Esophagus muscularis mucosa (tissue), 4 donors: Measurements from ENCODE around the gene ACTBL2. TPM values are rescaled to one million over a fixed set of nuclear protein-coding genes. Genes with fewer than 3 reads are reported as not detected.

Experiments
- DNase-seq: peaks from one replicate; pipeline ENCODE4 v3.0.0-alpha.2; 2017; ENCODE audit errors: extremely low spot score
- H3K27ac ChIP-seq, 4 donors: fragments of 200-600 bp; sonication (generic); replicated peaks in 1 of 4; 1 replicate in 3 of 4; 2 replicates in 1 of 4; pipeline ENCODE4 v1.5.1; 2016 to 2019; ENCODE audit warnings: mild to moderate bottlenecking in 1 of 4
- H3K27me3 ChIP-seq, 4 donors: fragments of 200-600 bp; sonication (generic); one replicate each; pipeline versions ENCODE4 v1.5.1 to v1.6.0; 2016 to 2019
- H3K36me3 ChIP-seq, 4 donors: fragments of 200-600 bp; sonication (generic); one replicate each; pipeline ENCODE4 v1.5.1; 2016 to 2019
- H3K4me1 ChIP-seq, 4 donors: fragments of 200-600 bp; sonication (generic); one replicate each; pipeline ENCODE4 v1.5.1; 2016 to 2019
- H3K4me3 ChIP-seq, 4 donors: fragments of 200-600 bp; sonication (generic); 1 replicate in 2 of 4; 2 replicates in 2 of 4; pipeline ENCODE4 v1.5.1; 2016 to 2019; ENCODE audit warnings: mild to moderate bottlenecking in 4 of 4, moderate library complexity in 1 of 4
- H3K9me3 ChIP-seq, 4 donors: fragments of 200-600 bp; sonication (generic); 1 replicate in 3 of 4; 2 replicates in 1 of 4; pipeline ENCODE4 v1.5.1; 2016 to 2019
- EP300 ChIP-seq: sonication (generic); formaldehyde crosslinking; IDR thresholded peaks from one replicate; pipeline ENCODE4 v1.6.1; 2017; ENCODE audit warnings: antibody characterized with exemption
- POLR2A ChIP-seq: fragments of 450-650 bp; IDR thresholded peaks from one replicate; pipeline ENCODE4 v1.6.1; 2017; ENCODE audit warnings: antibody characterized with exemption, moderate library complexity, mild to moderate bottlenecking, low read depth
- POLR2AphosphoS5 ChIP-seq, 2 donors: sonication (generic); formaldehyde crosslinking; IDR thresholded peaks; one replicate each; pipeline ENCODE4 v1.6.1; 2017; ENCODE audit warnings: antibody characterized with exemption in 2 of 2
- WGBS: methylation state at CpG from one replicate; pipeline ENCODE4 v1.1.5; 2018; 5-methylcytosine and 5-hydroxymethylcytosine counted together
- intact Hi-C: fragments of 100-400 bp; cut with DNase I; formaldehyde crosslinking; loops from one replicate; pipeline ENCODE4 v1.15.1; 2023
- total RNA-seq, 4 donors: library from RNA; depleted of rRNA; stranded (reverse); fragments of >200 nt; gene quantifications; one replicate each; pipeline versions ENCODE4 v1.1.0 to v1.2.1, GENCODE V29; 2016
- TF ChIP-seq, protein P1 (sequence below), 3 experiments: fragments of 200-600 bp in 2 of 3; fragments of 450-650 bp in 1 of 3; sonication (generic) in 2 of 3; IDR thresholded peaks; one replicate each; pipeline ENCODE4 v1.5.1; 2017 to 2019; ENCODE audit warnings: antibody characterized with exemption in 3 of 3, mild to moderate bottlenecking in 2 of 3, moderate library complexity in 1 of 3

ACTBL2 gene
- total RNA-seq, 4 donors from 2014 or later, result not detected

DNA sequence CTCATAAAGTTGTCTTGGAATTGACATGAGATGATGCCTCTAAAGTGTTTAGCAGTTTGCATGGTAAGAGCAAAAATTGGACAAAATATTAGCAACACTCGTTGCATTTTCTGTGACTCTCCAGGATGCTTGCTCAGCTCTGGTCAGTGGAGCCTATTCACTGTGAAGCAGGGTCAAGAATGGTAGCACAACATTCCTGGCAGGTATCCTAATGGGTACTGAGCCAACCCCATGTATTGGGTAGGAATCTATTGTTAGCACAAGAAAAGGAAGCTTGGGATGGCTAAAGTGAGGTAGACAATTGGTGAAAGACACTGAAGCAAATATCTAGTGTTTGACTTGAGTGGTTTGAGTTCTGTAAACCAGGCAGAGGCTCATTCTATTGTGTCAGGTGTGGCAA lies 10.4 kb upstream of the ACTBL2 start:
- H3K9me3 ChIP-seq, result no peaks in the 10 kb centered on the region
- H3K36me3 ChIP-seq, result no peaks in the 10 kb centered on the region
- no peak overlapping the region for H3K4me3 ChIP-seq
- peaks cover 0 to 7% (median 2%) of the 10 kb centered on the region in 4 donors for H3K4me1 ChIP-seq
- H3K27me3 ChIP-seq, result no peaks in the 10 kb centered on the region
- no peak for DNase-seq
- no peak overlapping the region for H3K27ac ChIP-seq
- TF ChIP-seq, protein P1, sequence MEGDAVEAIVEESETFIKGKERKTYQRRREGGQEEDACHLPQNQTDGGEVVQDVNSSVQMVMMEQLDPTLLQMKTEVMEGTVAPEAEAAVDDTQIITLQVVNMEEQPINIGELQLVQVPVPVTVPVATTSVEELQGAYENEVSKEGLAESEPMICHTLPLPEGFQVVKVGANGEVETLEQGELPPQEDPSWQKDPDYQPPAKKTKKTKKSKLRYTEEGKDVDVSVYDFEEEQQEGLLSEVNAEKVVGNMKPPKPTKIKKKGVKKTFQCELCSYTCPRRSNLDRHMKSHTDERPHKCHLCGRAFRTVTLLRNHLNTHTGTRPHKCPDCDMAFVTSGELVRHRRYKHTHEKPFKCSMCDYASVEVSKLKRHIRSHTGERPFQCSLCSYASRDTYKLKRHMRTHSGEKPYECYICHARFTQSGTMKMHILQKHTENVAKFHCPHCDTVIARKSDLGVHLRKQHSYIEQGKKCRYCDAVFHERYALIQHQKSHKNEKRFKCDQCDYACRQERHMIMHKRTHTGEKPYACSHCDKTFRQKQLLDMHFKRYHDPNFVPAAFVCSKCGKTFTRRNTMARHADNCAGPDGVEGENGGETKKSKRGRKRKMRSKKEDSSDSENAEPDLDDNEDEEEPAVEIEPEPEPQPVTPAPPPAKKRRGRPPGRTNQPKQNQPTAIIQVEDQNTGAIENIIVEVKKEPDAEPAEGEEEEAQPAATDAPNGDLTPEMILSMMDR (IDR thresholded peaks at IDR 0.05), result no peak
- no peak for TF ChIP-seq EP300
- no peak for TF ChIP-seq POLR2AphosphoS5 (IDR thresholded peaks at IDR 0.05)
- no peak for TF ChIP-seq POLR2A
- intact Hi-C loops, result loop anchor here (10.0 kb wide), 1 partner anchor 962 kb away; no protein-coding TSS in a partner anchor
- 74% methylated on average over 1 of the region's 1 CpG for WGBS

DNA sequence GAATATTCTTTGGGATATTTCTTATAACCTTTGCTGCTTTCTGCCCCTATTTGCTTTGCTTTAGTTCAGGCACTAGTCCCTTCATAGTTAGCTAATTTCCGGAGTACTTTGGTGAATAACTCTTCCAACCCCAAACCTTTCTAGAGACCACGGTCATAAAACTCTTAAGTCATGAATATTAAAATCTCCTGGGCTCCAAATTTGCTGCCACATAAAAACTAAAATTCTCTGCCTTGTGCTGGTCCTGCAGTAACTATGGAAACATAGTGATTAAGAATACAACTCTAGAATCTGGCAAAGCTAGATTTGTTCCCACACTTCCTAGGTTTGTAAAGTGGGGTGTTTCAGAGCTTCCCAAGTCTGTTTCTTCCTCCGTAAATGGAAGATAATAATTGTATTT lies 10.0 kb upstream of the ACTBL2 start:
- TF ChIP-seq, protein P1 (IDR thresholded peaks at IDR 0.05), result no peak
- TF ChIP-seq EP300 (no peak), POLR2A (no peak), POLR2AphosphoS5 (IDR thresholded peaks at IDR 0.05) (no peak)
- H3K27me3 ChIP-seq, result no peaks in the 10 kb centered on the region
- H3K4me1 ChIP-seq, result peaks cover 0 to 7% (median 2%) of the 10 kb centered on the region in 4 donors
- 94% methylated on average over 3 of the region's 3 CpGs for WGBS
- DNase-seq, result no peak
- H3K9me3 ChIP-seq, result no peaks in the 10 kb centered on the region
- intact Hi-C loops, result loop anchor here (10.0 kb wide), 1 partner anchor 962 kb away; no protein-coding TSS in a partner anchor
- H3K4me3 ChIP-seq, result no peak overlapping the region
- no peak overlapping the region for H3K27ac ChIP-seq
- H3K36me3 ChIP-seq, result no peaks in the 10 kb centered on the region

DNA sequence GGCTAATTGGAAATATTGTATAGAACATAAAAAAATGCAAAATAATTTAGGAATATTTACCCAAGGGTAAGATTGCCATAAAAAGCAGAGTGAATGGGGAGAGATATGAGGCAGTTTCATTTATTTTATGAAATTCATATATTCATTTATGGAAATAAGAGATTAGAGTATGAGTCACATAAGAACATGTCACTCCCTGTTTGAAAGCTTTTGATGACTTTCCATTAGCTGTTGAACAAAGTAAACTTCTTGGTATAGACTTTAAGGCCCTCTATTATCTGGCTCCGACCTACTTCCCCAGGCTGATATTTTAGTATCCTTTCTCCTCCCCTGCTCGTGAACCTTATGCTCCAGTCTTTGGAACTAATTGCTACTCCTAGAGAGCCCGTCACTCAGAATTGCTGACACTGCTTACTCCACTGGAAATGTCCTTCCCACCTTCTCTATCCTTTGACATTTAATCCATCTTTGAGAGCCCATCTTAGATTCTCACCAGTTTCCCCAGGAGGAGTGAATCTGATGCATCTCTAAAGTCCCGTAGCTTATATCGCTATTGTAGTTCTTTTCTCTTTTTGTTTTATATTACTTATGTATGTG lies 8.9 kb upstream of the ACTBL2 start:
- no peak overlapping the region for H3K4me3 ChIP-seq
- H3K36me3 ChIP-seq, result no peaks in the 10 kb centered on the region
- no peaks in the 10 kb centered on the region for H3K9me3 ChIP-seq
- intact Hi-C loops, result loop anchor here (10.0 kb wide), 1 partner anchor 963 kb away; no protein-coding TSS in a partner anchor
- TF ChIP-seq, protein P1 (IDR thresholded peaks at IDR 0.05), result no peak
- TF ChIP-seq POLR2A, result no peak
- no peak for TF ChIP-seq EP300
- no peak for TF ChIP-seq POLR2AphosphoS5 (IDR thresholded peaks at IDR 0.05)
- H3K27me3 ChIP-seq, result no peaks in the 10 kb centered on the region
- H3K27ac ChIP-seq, result no peak overlapping the region
- no peak for DNase-seq
- H3K4me1 ChIP-seq, result peaks cover 0 to 7% (median 2%) of the 10 kb centered on the region in 4 donors
- 97% methylated on average over 5 of the region's 5 CpGs for WGBS

DNA sequence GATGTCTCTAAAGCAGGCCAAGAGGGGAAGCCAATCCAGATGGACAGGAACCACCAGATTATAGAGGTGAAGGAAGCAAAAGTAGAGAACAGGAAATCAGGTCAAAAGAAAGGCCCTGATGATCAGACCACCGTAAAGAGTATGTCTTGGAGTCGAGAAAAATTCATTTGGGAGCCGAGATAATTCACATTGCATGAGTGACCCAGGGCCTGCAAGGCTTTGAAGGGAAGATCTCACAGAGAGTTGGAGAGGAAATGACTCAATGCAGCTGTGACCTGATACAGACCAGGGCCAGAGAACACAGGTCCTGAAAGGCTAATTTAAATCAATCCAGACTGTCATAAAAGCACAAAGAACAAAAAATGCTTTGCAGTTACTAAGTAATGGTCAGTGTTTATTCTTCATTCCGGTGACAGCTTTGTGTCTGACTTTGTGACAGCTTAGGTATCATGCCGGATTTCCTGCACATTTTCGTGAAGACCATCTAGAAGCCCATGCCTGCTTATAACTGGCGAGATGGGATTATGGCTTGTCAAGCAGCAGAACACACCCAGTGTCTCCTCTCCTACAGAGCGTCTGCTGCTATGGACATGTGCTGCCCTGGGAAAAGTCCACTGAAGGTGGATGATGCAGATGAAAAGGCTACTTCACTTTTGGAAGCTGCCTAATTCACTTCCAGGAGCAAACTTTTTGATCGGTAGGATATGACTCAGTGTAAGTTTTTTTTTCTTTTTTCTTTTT lies 5.8 kb upstream of the ACTBL2 start:
- Histone ChIP-seq H3K27me3 (no peaks in the 10 kb centered on the region), H3K4me1 (peaks cover 0 to 3% (median 0%) of the 10 kb centered on the region in 4 donors), H3K4me3 (no peak overlapping the region), H3K9me3 (no peaks in the 10 kb centered on the region), H3K36me3 (no peaks in the 10 kb centered on the region), H3K27ac (no peak overlapping the region)
- DNase-seq, result no peak
- TF ChIP-seq POLR2AphosphoS5 (IDR thresholded peaks at IDR 0.05) (no peak), POLR2A (no peak), EP300 (no peak)
- TF ChIP-seq, protein P1 (IDR thresholded peaks at IDR 0.05), result no peak
- 67% methylated on average over 9 of the region's 9 CpGs for WGBS
- intact Hi-C loops, result no loop called here
